Measurements from ENCODE around the gene DISP3.

DNA sequence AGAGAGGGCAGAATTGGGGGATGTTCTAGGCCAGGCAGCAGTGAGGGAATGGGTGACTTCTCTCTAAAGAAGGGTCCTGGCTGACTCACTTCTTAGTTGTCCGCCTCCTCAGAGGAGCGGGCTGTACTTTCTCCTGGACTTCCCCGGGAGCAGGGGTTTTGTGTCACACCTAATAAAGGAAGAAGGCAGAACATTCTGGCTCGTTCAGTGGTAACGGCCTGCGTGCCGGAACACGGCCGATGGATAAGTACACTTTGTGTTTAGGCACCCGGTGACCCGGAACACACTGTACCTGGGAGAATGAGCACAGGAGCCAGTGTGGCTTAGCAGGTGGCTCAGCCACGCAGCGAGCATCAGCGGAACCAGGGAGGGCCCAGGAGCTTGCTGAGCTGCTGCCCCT lies 90.6 kb downstream of the DISP3 start:
- TF ChIP-seq GATA3 (IDR thresholded peaks at IDR 0.05; ENCODE audit: low read depth, low read length) (no peak), GATA2 (IDR thresholded peaks at IDR 0.05; ENCODE audit: low read depth, low read length) (no peak)

Measured in SH-SY5Y (cell line).